Renal cortex interstitium (tissue), 15 donors: Measurements from ENCODE around the gene KCNH8. TPM values are rescaled to one million over a fixed set of nuclear protein-coding genes. Genes with fewer than 3 reads are reported as not detected.
"Not testable (repeated sequence)": the region's sequence is repeated elsewhere in the genome, so short reads cannot be mapped to it uniquely, and the experiment has no call there.

ENCODE experiments used
- DNase-seq, 11 donors: peaks; one replicate each; pipeline ENCODE4 v3.0.0-alpha.2; 2013; ENCODE audit warnings: low read depth in 9 of 11, low spot score in 4 of 11; ENCODE audit errors: extremely low read depth in 1 of 11
- long read RNA-seq, 16 experiments: transcript quantifications; one replicate each; lab custom pipeline, GENCODE V29; 2026
- polyA plus RNA-seq, 3 donors: library from polyadenylated mRNA; unstranded; fragments of 120-200 nt; gene quantifications; one replicate each; pipeline ENCODE4 v1.2.1, GENCODE V29; 2013; ENCODE audit not compliant: insufficient read length in 3 of 3

The KCNH8 gene
- polyA plus RNA-seq = 1 to 10 TPM in 2 of 3 donors, under 1 TPM in 1; 0.95 to 1.4 (median 1.3) TPM
- long read RNA-seq, donor 1 = 0 reads
- long read RNA-seq, donor 2 = 0 reads
- long read RNA-seq, donor 3, full-length matches to known transcripts = 1 of 1 reads
- long read RNA-seq, donor 3, partial matches to known transcripts = 0 of 1 reads
- long read RNA-seq, donor 3, other reads (novel, unspliced or antisense) = 0 of 1 reads
- long read RNA-seq, donor 4 = 0 reads
- long read RNA-seq, donor 5 = 0 reads
- long read RNA-seq, donor 6 = 0 reads
- long read RNA-seq, donor 7 = 0 reads
- long read RNA-seq, donor 8 = 0 reads
- long read RNA-seq, donor 9 = 0 reads
- long read RNA-seq, donor 10 = 0 reads
- long read RNA-seq, donor 11 = 0 reads
- long read RNA-seq, donor 12 = 0 reads
- long read RNA-seq, donor 13 = 0 reads
- long read RNA-seq, donor 14 = 0 reads
- long read RNA-seq, donor 15 = 0 reads
- long read RNA-seq, donor 16 = 0 reads

DNA sequence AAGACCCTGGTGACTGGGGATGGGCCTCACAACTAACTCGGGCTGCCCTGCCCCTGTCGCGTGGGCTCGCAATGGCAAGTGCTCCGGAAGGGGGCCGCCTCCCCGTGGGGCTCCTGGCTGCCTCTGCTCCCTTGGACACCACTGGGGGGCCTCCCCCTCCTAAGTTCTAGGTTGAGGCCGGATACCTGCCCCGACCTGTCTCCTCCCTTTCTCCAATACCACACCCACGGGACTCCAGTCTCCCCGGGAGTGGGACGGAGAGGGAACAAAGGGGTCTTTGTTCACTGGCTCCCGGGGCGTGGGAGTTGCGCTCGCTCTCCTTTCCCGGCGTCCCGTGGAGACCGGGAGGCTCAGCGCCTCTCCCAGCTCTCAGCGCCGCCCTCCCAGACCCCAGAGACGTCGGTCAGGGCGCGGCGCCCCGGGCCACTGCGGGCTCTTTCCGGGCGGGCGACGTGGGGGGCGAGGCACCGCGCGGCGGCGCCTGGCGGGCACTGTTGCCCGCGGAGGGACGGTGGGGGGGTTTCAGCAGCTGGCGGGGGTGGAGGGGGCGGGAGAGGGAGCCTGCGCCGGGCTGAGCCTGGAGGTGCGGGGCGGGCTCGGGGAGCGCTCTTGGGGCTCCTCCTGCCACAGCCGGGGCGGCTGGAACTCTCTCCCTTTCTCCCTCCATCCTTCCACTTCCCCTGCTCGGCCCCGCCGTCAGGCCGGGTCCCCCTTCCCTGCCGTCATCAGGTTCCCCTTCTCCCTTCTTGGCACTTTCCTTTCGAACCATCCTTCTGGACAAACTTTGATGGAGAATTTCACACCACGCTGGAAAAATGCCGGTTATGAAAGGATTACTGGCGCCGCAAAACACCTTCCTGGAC lies at the start of gene KCNH8:
TSS of gene KCNH8 (plus strand) at position 606 of the 863 bp plus-strand sequence. CDS start at position 816, 210 bp downstream.
- DNase-seq = peak in 4 of 11 donors; percentile 10 to 31 (median 24)

DNA sequence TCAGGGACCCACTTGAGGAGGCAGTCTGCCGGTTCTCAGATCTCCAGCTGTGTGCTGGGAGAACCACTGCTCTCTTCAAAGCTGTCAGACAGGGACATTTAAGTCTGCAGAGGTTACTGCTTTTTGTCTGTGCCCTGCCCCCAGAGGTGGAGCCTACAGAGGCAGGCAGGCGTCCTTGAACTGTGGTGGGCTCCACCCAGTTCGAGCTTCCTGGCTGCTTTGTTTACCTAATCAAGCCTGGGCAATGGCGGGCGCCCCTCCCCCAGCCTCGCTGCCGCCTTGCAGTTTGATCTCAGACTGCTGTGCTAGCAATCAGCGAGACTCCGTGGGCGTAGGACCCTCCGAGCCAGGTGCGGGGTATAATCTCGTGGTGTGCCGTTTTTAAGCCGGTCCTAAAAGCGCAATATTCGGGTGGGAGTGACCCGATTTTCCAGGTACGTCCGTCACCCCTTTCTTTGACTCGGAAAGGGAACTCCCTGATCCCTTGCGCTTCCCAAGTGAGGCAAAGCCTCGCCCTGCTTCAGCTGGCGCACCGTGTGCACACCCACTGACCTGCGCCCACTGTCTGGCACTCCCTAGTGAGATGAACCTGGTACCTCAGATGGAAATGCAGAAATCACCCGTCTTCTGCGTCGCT lies 45.5 kb upstream of the KCNH8 start:
- not testable (repeated sequence) for DNase-seq

DNA sequence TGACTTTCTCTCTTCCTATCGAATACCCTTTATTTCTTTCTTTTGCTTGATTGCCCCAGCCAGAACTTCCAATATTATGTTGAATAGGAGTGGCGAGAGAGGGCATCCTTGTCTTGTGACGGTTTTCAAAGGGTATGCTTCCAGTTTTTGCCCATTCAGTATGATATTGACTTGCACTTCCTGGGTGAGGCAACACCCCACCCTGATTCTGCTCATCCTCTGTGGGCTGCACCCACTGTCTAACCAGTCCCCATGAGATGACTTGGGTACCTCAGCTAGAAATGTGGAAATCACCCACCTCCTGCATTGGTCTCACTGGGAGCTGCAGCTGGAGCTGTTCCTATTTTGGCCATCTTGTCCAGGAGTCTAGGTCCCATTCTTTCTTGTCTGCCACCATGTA lies 44.8 kb upstream of the KCNH8 start:
- no peak for DNase-seq

DNA sequence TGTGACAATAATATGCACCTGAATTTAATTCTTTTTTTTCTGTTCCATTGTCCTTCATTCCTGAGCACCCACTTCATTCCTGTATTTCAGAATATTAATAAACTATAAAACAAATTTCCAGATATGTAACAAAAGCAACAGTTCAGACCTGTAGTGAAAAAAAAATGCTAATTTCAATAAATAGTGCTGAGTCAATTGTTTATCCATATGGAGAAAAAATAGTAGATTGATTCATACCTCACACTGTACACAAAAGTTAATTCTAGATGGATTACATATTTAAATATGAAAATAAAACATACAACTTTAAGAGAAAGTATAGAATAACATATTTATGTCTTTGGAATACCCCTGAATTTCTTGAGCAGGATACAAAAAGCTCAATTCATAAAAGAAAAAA lies 43.9 kb upstream of the KCNH8 start:
- no peak for DNase-seq

DNA sequence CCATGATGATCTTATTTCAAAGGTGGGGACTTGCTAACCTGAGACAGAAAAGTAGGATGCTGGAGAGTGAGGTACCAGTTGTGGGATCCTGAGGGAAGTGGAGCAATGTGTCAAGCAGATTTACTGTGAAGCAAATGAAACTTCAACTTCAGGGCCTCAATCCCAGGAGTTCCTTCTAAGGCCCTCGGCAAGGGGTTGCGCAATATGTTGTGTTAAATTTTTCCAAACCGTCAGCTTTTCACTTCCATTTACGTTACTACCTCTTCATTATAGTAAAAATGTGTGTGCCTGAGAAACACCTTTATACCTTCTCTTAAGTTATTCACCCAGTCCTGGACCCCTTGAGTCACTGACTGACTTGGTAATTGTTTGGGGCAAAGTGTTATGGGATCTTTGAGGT lies 42.5 kb upstream of the KCNH8 start:
- no peak for DNase-seq

DNA sequence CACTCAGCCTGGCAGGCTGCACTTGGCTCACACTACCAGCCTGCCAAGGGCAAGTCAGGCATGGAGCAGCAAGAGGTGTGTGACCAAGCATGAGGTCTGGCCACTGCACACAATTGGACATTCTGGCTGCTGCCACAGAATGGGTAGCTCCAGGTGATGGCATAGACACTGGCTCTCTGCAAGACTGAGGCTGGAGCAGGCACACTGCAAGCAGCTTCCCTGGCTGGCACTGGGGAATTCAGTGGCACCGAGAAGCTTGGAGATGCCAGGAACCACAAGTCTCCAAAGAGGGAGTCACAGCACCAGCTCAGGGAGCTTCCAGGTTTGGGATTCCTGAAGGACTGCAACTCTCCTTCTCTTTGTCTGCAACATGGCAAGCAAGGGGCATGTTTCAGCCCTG lies 42.0 kb upstream of the KCNH8 start:
- DNase-seq = no peak

DNA sequence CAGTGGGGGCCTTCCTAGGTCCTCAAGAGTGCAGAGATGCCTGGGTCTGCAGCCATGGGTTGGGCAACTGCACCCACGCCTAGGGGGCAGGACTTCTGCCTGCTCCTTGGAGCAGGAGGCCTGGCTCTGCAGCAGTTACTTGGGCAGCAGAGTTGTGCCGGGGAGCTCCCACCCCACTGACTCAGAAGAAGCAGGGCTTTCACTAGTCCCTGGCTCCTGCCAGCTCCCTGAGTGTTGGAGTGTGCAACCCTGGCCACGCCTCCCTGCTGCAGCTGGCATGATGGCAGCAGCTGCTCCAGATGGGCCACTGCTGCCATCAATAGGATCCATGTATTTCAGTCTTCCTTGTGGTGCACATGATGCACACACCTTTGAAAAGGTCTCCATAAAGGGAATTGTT lies 40.6 kb upstream of the KCNH8 start:
- no peak for DNase-seq

DNA sequence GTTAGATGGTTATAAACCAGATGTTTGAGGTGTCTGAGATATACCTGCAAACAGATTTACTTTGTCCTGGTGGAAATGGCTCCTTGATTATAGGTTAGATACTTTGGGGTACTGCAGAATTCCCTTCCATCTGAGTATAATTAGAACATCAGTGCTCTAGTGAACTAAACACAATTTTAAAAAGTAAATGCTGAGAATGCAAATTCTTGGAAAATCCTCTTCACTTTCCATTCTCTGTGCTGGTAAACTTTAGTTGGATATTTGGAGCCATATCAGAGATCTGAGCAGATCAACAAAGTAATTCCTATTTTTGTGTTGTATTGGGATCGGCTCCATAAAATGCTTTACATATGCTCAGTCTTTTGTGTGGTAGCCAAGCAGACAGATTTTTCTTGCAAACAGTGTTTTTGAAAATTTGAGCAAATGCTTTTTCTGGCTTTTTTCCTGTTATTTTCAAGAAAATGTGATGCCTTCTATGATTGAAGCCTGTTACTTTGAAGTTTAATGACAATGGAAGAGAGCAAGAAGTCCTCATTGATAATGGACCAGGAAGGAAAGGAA lies 37.9 kb upstream of the KCNH8 start:
- no peak for DNase-seq

DNA sequence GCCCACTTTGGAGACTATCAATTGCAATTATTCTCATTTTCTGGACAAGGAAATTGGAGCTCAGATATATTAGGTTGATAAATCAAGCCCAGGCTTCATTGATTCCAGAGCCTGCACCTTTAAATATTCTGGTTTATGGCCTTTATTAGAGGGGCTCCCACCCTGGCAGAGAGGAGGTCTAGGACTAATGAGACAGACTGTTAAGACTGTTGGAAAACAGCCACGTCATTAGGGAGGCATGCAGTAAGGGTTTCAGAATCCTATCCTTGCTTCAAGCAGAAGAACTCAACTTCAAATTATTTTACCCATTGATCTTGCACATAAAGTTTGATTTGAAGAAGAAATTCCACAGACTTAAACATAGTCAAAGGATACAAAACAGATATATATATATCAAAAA lies 33.8 kb upstream of the KCNH8 start:
- no peak for DNase-seq

DNA sequence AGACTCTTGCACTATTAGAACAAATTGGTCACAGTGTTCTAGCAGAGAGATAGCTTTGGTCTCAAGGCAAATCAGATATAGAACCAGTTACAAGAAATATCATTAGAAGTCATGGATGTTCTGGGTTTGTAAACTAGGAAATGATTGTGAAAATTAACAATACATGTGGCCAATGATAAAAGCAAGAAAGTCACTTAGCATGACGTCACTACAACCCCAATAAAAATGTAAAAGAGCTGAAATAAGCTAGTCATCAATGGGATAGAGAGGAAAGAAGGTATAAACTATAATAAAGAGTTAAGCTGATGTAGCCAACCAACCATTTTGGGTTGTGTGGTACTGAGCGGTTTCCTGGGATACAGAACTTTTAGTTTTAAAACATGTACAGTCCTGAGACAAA lies 32.1 kb upstream of the KCNH8 start:
- DNase-seq = no peak

DNA sequence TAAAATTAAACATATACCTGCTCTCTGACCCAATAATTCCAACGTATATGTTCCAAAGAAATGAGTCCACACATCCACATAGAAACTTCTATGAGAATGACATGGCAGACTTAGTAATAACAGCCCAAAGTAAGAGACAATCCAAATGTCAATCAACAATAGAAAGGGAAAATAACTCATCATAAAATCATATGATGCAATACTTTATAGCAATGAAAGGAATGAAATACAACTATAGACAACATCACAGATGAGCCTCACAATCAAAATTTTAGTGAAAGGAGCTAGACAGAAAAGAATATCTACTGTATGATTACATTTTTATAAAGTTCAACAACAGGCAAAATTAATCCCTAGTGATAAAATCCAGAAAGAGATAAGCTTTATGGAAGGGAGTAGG lies 23.6 kb upstream of the KCNH8 start:
- DNase-seq = no peak

DNA sequence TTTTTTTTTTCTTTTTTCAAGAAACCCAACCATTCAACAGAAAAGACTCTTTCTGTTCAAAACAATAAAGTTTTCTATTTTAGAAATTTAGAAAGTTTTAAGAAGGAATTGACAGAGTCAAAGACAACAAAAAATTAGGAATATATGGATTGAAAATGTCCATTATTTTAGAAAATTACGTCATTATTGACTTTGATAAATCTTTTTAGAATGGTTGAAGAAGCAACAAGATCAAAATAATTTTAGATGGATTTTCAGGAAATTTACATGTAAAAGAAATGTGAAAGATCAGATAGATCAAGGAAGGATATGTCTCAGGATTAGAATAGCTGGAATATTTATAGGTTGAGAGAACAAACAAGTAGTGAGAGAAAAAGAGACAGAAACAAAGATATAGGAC lies 8.4 kb upstream of the KCNH8 start:
- no peak for DNase-seq

DNA sequence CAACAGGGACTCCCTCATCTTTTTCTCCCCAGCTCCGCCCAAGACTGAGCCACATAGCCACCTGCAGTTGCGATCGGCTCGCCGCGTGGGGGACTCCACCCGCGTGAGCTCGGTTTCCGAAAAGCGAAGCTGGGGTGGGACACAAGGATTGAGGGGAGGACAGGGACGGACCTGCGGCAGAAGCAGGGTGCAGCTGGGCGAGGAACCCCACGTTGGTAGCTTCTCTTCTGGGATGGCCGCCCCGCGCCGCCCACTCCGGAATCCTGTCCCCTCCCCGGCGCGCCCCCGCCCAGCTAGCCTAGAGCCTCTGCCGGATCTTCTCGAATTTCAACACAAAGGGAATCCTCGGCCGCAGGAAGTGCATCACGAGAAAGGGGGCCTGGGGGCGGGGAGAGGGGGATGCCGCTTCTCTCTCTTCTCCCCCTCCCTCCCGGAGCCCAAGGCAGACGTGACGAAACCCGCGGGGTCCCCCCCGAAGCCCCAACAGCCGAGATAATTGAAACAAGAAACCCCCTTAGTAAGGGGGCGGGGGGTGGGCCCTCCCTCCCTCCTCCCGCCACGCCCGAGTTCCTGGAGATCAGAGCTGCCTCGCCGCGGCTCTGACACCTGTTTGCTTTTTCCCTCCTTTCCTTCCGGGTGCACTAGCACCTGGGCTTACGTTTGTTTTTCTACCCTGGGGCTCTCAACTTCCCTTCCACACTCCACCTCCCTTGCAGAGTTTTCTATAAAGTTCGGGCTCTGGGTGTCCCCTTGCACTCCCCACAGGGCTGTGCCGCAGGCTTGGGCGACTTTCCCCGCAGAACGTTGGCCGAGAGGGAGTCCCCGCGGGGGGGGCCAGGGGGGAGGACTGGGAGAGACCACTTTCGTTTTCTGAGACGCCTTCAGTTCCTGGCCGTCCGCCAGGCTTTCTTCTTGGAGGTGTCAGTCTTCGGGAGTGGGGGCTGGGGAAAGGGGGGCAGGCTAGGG lies 1.3 kb upstream of the KCNH8 start:
- peak in 10 of 11 donors; percentile 55 to 88 (median 80) for DNase-seq

DNA sequence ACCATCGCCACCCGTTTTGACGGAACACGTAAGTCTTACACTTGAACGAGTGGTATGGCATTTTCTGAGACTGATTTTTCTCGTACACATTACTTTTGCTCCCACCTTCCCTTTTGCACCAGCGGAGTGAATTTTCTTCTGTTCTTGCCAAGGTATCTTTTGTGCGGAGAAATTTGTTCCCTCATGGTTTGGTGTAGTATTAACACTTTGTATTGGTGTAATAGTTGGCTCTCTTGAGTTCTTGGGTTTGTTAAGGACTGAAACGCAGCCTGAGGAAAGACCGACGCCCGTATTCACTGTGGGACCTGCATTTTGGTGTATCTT lies 420 bp downstream of the KCNH8 start:
- no peak for DNase-seq

DNA sequence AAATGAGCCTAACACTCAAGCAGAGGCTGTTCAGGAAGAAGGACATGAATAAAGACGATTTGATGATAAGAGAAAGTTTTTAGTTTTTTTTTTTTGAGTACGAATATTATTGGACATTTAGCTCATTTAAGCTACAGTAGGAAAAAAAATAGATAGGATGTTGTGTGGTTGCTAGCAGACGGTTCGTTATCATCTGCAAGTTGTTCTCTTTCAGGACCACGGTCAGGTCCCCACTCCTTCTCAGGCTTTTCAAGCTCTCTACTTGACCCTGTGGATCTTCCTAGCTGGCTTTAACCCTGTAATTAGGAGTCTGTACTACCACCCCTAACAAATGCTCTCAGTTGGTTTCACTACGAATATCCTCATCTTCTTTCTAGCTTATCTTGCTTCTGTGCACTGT lies 1.1 kb downstream of the KCNH8 start:
- DNase-seq = peak in 9 of 11 donors; percentile 42 to 70 (median 56)

DNA sequence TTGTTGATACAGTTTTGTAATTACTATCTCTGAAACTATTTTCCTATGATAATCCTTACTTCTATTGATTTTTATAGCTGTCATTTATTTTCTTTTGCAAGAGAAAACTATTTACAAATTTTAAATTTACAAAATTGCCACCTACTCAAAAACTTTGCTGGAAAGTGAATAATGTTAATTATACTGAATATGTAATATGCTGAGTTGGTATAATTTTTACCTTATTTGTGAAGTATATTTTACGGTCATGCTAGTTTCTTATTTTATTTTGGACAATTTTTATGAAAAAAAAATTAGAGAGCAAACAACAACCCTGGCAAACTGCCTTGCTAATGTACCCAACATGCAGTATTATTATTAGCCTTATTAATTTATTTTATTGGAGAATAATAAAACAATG lies 2.9 kb downstream of the KCNH8 start:
- DNase-seq = no peak

DNA sequence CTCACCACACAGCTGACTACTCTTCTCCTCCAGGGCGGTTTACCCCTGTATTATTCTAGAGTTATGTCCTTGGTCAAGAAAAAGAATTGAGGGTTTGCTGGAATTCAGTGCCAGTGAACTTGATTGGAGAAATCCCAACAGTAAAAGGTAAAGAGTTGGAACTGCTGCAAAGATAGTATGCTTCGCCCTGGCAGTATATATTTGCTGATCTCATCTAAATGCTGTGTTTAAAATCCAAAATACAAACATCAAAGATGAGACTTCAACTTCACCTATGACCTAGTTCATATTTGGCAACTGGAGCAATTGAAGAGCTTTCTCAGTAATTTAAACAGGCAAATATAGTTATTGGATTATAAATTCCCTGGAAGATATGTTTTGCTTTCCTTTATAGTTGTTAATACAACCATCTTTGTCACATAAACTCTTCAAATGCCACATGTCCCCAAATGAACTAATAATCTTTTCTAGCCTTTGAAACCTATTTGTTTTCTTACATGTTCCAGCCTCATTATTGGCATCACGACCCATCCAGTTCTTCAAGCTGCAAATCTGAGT lies 6.5 kb downstream of the KCNH8 start:
- DNase-seq = no peak

DNA sequence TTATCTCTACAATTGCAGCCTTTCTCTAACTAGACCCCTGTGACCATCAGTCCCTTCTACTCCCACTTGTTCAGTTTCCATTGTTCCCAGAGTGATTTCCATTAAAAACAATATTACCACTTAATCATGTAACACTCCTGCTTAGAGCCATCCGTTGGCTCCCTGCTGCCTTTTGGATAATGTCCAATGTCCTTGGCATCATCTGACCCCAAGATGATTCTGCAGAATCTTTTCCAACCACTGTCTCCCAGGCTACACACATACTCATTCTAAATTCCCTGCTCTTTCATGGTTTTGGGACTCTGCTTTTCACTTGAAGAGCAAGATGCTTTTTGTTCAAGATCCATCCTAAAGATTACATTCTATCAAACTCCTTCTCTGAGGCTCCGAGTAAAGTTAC lies 7.1 kb downstream of the KCNH8 start:
- DNase-seq = no peak
